Activated naive CD4-positive, alpha-beta T cell treated with anti-CD3 and anti-CD28 coated beads, Interleukin-2, amount 50 U/mL, for 16 hours (primary cell): ENCODE data around the gene LRMDA.

ENCODE experiments used
- DNase-seq: peaks from one replicate; pipeline ENCODE4 v3.0.0-alpha.2; 2020

The LRMDA gene

GRCh38 chr10:76396134-76396533, 964.7 kb downstream of the LRMDA start:
- DNase-seq = no peak

- DNase-seq = no peak
These were observed 966.0 kb downstream of the LRMDA start for GRCh38 chr10:76397181-76398042.

GRCh38 chr10:76398043-76398710, 966.8 kb downstream of the LRMDA start:
- no peak for DNase-seq

GRCh38 chr10:76399226-76399625, 967.8 kb downstream of the LRMDA start:
- no peak for DNase-seq

- DNase-seq = no peak
These were observed 969.6 kb downstream of the LRMDA start for GRCh38 chr10:76401006-76401405.

GRCh38 chr10:76403912-76404311, 972.5 kb downstream of the LRMDA start:
- DNase-seq = no peak

DNA sequence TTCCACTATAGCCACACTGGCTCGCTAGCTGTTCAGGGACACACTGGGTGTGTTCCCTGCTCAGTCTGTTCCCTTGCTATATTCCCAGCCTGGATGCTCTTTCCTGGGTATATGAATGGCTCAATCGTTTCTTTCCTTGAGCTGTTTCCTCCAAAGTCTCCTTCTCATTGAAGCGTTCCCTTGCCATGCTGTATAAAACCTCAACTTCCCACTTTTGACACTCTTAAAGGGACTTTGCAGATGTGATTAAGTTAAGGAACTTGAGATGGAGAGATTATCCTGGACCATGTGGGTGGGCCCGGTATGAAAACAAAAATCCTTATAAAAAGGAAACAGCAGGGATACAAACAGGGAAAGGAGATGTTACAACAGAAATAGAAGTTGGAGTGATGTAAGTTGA, 973.1 kb downstream of the LRMDA start:
- DNase-seq = no peak

DNA sequence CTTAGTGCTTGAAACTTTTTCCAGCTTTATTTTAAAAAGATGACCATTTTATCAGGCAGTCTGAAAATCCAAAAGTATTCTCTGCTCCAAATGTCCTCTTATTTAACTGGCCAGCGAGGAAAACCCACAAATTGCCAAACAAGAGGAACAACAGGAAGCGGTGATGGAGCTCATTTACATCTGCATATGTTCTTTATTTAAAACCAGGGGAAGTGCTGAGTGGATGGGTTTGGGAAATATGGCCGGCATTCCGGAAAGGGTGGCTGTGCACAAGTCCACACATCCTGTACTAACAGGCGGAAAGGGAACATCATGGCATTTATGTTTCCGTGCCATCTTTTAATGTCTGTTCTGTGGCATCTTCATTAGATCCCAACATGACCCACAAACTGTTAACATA, 974.5 kb downstream of the LRMDA start:
- no peak for DNase-seq

GRCh38 chr10:76408646-76409045, 977.2 kb downstream of the LRMDA start:
- no peak for DNase-seq

DNA sequence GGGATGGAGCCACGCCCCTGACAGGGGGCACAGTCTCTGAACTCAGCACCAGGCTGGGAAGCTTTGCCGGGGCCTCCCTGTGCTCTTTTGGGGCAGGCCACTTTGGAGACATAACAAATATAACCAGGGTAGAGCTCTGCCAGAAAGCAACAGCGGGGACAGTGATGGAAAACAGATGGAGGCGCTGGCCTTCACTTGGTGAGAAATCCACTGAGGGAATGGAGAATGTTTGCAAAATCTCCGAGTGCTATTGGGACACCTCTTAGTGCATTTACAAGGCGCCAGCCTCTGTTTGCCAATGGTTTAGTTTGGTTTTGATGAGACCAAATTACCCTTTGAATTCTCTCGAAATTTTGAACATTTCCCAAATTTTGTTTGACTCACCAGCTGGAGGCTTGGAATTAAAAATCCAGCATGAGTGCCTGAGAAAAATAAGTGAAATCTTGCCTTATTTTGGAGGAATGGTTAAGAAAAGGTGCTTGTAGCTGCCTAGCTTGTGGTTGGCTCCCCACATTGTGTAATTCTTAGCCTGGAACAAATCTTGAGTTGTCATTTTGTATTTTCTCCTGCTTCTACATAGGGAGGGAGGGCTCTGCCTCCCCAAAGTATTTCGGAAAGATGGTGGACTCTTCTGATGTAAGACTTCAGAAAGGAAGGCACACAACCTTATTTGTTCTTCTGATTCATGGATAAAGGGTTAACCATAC, 980.5 kb downstream of the LRMDA start:
- DNase-seq = no peak

GRCh38 chr10:76415554-76415953, 984.1 kb downstream of the LRMDA start:
- DNase-seq = no peak

GRCh38 chr10:76416642-76417041, 985.2 kb downstream of the LRMDA start:
- DNase-seq = no peak

DNA sequence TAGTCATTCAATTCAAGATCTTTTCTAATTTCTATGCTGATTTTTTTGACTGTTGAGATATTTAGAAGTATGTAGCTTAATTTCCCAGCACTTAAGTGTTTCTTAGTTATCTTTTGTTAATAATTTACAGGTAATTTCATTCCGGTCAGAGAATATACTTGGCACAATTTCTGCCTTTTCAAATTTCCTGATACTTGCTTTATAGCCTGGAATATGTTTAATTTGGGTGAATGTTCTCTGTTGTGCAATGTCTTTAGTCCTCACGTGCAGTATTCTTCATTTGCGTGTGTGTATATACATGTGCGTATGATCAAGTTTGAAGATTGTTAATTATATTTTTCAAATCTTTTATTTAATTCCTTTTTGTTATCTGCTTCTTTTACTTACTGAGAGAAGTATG, 989.3 kb downstream of the LRMDA start:
- no peak for DNase-seq

DNA sequence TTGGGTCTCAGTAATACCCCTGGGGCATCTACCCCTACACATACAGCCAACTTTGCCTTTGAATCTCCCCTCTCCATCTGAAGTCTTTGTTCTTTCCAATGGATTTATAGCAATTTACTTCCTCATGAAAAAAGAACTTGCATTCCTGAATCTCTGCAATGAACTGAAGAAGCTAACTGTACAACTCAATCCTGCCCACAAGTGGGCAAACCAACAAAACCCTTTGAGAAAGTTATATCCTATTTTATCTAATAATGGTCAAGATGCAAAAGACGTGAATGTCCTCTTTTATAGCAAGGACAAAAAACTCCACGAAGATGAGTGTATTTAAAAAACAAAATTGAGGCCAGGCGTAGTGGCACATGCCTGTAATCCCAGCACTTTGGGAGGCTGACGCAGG, 991.3 kb downstream of the LRMDA start:
- DNase-seq = no peak

GRCh38 chr10:76428551-76429367, 997.3 kb downstream of the LRMDA start:
- DNase-seq = no peak

- DNase-seq = no peak
These were observed 998.1 kb downstream of the LRMDA start for GRCh38 chr10:76429368-76430060.

- no peak for DNase-seq
These were observed 998.7 kb downstream of the LRMDA start for GRCh38 chr10:76430061-76430645.

GRCh38 chr10:76432016-76433012, 1000.9 kb downstream of the LRMDA start:
- DNase-seq = no peak

DNA sequence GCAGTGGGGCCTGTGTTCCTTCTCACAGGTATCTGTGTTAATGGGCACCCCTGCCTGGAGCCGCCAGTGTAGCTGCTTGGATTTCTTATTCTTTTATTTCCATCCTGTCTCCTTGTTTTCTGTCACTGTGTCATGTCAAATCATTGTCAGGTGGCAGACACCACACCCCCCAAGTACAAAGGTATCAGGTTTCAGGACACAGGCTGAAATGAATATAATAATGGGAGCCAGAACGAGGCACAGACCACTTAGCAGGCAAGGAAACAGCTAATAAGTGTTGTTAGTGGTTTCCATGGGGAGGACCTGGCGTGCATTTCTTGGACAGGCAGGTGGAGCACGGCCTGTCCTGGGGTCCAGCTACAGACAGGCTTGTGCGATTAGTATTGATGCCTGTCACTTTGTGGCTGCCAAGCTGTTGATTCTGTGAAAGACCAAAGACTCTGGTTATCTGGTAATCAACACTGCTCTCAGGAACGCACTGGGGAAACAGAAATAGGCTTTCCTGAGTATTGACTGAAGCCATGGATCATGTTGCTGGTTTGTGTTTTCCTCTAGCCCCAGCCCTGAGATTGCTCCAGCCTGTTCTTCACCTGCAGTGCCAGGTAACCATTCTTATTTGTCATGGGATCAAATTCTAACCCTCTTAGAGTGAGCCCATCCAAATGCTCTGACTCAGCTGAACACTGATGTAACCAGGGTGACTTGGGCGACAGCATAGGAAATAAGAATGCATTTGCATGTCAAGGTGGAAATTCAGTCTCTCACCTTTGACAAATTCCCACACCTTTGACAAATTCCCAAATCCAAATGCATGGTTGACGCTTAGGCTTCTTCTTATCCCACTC, 1002.0 kb downstream of the LRMDA start:
- DNase-seq = no peak

DNA sequence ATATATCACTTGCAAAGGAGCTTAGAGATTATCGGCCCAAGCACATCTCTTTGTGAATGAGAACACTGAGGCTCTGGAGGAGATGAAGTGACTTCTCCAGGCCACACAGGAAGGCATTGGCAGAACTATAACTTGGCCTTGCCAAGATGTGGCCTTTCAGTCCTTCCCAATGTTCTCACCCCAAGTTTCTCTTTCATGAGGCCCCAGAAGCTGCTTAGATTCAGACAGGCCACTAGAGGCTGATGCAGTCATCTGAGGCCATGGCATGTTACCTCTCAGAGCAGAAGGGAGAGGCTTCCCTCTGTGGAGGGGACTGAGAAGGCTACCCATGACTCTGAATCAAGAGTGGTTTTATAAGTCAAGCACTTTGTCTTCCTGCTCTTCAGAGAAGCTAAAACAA, 1003.7 kb downstream of the LRMDA start:
- no peak for DNase-seq
